Neural progenitor cell (in vitro differentiated cells): ENCODE results near the gene PIGP. TPM values are rescaled to one million over a fixed set of nuclear protein-coding genes. Genes with fewer than 3 reads are reported as not detected.
A peak's percentile ranks its signal among the peaks of the same experiment; 100 is the strongest.
"Not testable (repeated sequence)": the region's sequence is repeated elsewhere in the genome, so short reads cannot be mapped to it uniquely, and the experiment has no call there.

Source experiments
- DNase-seq: peaks from one replicate; pipeline ENCODE4 v3.0.0-alpha.2; 2016; ENCODE audit warnings: low spot score
- H2AFZ ChIP-seq: fragments of 200-600 bp; sonication (generic); replicated peaks from 2 replicates; pipeline ENCODE4 v1.6.1; 2016; ENCODE audit warnings: antibody characterized with exemption
- H3F3A ChIP-seq: fragments of 200-600 bp; sonication (generic); 2 replicates; pipeline ENCODE4 v1.6.1; 2016; ENCODE audit warnings: antibody characterized with exemption, low read depth
- H3K27ac ChIP-seq: fragments of 200-600 bp; sonication (generic); 2 replicates; pipeline ENCODE4 v1.5.1; 2016; ENCODE audit warnings: mild to moderate bottlenecking
- H3K27me3 ChIP-seq: fragments of 200-600 bp; sonication (generic); 2 replicates; pipeline ENCODE4 v1.6.1; 2016; ENCODE audit warnings: mild to moderate bottlenecking, moderate library complexity
- H3K36me3 ChIP-seq: fragments of 200-600 bp; sonication (generic); 2 replicates; pipeline ENCODE4 v1.5.1; 2016
- H3K4me1 ChIP-seq: fragments of 200-600 bp; sonication (generic); 2 replicates; pipeline ENCODE4 v1.6.1; 2016; ENCODE audit warnings: mixed run types
- H3K4me2 ChIP-seq: fragments of 200-600 bp; sonication (generic); 2 replicates; pipeline ENCODE4 v1.6.1; 2016
- H3K4me3 ChIP-seq: fragments of 200-600 bp; sonication (generic); 2 replicates; pipeline ENCODE4 v1.5.1; 2016
- H3K79me2 ChIP-seq: fragments of 200-600 bp; sonication (generic); 2 replicates; pipeline ENCODE4 v1.6.1; 2016; ENCODE audit warnings: low read depth
- H3K9ac ChIP-seq: fragments of 200-600 bp; sonication (generic); 2 replicates; pipeline ENCODE4 v1.6.1; 2016
- H3K9me3 ChIP-seq: fragments of 200-600 bp; sonication (generic); 2 replicates; pipeline ENCODE4 v1.5.1; 2016; ENCODE audit warnings: low read depth
- H4K20me1 ChIP-seq: fragments of 200-600 bp; sonication (generic); 2 replicates; pipeline ENCODE4 v1.6.1; 2016; ENCODE audit warnings: low read depth
- H3K27ac Mint-ChIP-seq: 3 replicates; pipeline ENCODE4 v1.8.0; 2021; ENCODE audit warnings: mixed read lengths
- H3K27me3 Mint-ChIP-seq: 2 replicates; pipeline ENCODE4 v1.8.0; 2022; ENCODE audit warnings: low read depth, mild to moderate bottlenecking, inconsistent platforms, moderate library complexity, mixed read lengths; ENCODE audit not compliant: insufficient read depth
- H3K36me3 Mint-ChIP-seq: 3 replicates; pipeline ENCODE4 v1.8.0; 2021; ENCODE audit warnings: mixed read lengths
- H3K4me1 Mint-ChIP-seq: 3 replicates; pipeline ENCODE4 v1.8.0; 2021; ENCODE audit warnings: mixed read lengths
- H3K4me3 Mint-ChIP-seq: 3 replicates; pipeline ENCODE4 v1.8.0; 2021; ENCODE audit warnings: mild to moderate bottlenecking, moderate library complexity, mixed read lengths
- H3K9me3 Mint-ChIP-seq: 3 replicates; pipeline ENCODE4 v1.8.0; 2020; ENCODE audit warnings: mixed read lengths
- EZH2 ChIP-seq: fragments of 200-600 bp; sonication (generic); IDR thresholded peaks from 2 replicates; pipeline ENCODE4 v1.6.1; 2017; ENCODE audit warnings: antibody characterized with exemption, mild to moderate bottlenecking, moderate library complexity
- EZH2phosphoT487 ChIP-seq: fragments of 200-600 bp; sonication (generic); IDR thresholded peaks from 2 replicates; pipeline ENCODE4 v1.6.1; 2017; ENCODE audit warnings: antibody characterized with exemption
- total RNA-seq: library from RNA; depleted of rRNA; stranded (reverse); fragments of >200 nt; gene quantifications from 2 replicates; pipeline ENCODE4 v1.2.3, GENCODE V29; 2015; ENCODE audit warnings: low replicate concordance
- TF ChIP-seq, protein P1 (sequence below): fragments of 200-600 bp; sonication (generic); IDR thresholded peaks from 2 replicates; pipeline ENCODE4 v1.5.1; 2017; ENCODE audit warnings: antibody characterized with exemption, mild to moderate bottlenecking

The PIGP gene
- total RNA-seq, 1 donor from 2014 or later, result 25.8 TPM

DNA sequence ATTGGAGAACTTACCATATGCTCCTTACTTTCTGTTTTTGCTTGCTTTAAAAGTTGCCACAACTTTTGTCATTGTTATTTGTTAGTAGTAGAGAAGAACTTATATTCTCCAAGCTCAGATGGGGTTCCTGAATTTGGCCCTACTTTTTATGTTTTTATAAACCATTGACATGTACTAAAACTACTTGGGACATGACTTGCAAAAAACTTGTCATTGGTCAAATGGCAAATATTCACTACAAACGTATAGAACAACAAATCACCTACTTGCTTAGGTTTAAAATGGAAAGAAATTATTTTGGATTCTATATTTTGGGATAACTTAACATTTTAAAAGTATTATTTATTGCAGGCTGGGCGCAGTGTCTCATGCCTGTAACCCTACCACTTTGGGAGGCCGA lies 32.7 kb downstream of the PIGP start:
- H3K9ac ChIP-seq, result no peak overlapping the region
- DNase-seq, result no peak
- peaks cover 10% of the 10 kb centered on the region for H3K4me1 Mint-ChIP-seq
- H3K27me3 ChIP-seq, result peaks cover 71% of the 10 kb centered on the region
- H3K27me3 Mint-ChIP-seq, result peaks cover 8% of the 10 kb centered on the region
- H3K27ac Mint-ChIP-seq, result no peak overlapping the region
- H3K4me3 ChIP-seq, result no peak overlapping the region
- no peaks in the 10 kb centered on the region for H4K20me1 ChIP-seq
- H3K4me1 ChIP-seq, result peaks cover 14% of the 10 kb centered on the region
- H3F3A ChIP-seq, result peaks cover 11% of the 10 kb centered on the region
- H3K36me3 Mint-ChIP-seq, result no peaks in the 10 kb centered on the region
- no peak overlapping the region for H3K4me2 ChIP-seq
- H3K36me3 ChIP-seq, result no peaks in the 10 kb centered on the region
- no peak overlapping the region for H3K4me3 Mint-ChIP-seq
- H3K9me3 Mint-ChIP-seq, result no peaks in the 10 kb centered on the region
- no peak overlapping the region for H2AFZ ChIP-seq
- no peaks in the 10 kb centered on the region for H3K9me3 ChIP-seq
- H3K79me2 ChIP-seq, result no peaks in the 10 kb centered on the region
- H3K27ac ChIP-seq, result no peak overlapping the region
- TF ChIP-seq EZH2phosphoT487 (no peak), EZH2 (no peak)
- TF ChIP-seq, protein P1, sequence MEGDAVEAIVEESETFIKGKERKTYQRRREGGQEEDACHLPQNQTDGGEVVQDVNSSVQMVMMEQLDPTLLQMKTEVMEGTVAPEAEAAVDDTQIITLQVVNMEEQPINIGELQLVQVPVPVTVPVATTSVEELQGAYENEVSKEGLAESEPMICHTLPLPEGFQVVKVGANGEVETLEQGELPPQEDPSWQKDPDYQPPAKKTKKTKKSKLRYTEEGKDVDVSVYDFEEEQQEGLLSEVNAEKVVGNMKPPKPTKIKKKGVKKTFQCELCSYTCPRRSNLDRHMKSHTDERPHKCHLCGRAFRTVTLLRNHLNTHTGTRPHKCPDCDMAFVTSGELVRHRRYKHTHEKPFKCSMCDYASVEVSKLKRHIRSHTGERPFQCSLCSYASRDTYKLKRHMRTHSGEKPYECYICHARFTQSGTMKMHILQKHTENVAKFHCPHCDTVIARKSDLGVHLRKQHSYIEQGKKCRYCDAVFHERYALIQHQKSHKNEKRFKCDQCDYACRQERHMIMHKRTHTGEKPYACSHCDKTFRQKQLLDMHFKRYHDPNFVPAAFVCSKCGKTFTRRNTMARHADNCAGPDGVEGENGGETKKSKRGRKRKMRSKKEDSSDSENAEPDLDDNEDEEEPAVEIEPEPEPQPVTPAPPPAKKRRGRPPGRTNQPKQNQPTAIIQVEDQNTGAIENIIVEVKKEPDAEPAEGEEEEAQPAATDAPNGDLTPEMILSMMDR, result no peak

DNA sequence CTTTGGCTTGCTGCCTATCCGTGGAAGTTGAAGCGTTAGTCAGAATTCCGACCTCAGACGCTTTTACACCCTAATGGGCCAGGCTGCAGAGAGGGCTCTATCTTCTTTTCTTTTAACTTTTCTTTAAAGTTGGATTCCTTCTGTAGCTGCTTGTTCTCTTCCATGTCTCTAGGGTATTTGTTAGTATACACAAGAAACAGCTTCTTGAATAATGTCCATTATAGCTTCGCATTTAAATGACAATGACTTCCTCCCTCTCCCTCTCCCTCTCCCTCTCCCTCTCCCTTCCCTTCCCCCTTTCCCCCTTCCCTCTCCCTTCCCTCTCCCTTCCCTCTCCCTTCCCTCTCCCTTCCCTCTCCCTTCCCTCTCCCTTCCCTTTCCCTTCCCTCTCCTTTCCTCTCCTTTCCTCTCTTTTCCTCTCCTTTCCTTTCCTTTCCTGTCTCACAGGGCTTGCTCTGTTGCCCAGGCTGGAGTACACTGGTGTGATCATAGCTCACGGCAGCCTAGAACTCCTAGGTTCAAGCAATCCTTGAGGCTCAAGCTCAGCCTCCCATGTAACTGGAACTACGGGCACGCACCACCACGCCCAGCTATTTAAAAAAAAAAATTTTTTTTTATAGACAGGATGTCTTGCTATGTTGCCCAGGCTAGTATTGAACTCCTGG lies 33.3 kb downstream of the PIGP start:
- H3K4me2 ChIP-seq, result peak overlapping the region; percentile 42
- H3K9me3 ChIP-seq, result no peaks in the 10 kb centered on the region
- Mint-ChIP-seq H3K9me3 (no peaks in the 10 kb centered on the region), H3K27ac (no peak overlapping the region), H3K4me3 (no peak overlapping the region), H3K27me3 (peaks cover 6% of the 10 kb centered on the region), H3K36me3 (no peaks in the 10 kb centered on the region), H3K4me1 (peaks cover 8% of the 10 kb centered on the region)
- peak overlapping the region; percentile 31 for H2AFZ ChIP-seq
- TF ChIP-seq EZH2phosphoT487 (no peak), EZH2 (no peak)
- TF ChIP-seq, protein P1, result no peak
- H3K79me2 ChIP-seq, result no peaks in the 10 kb centered on the region
- H3K27me3 ChIP-seq, result peaks cover 64% of the 10 kb centered on the region
- no peaks in the 10 kb centered on the region for H4K20me1 ChIP-seq
- H3K27ac ChIP-seq, result no peak overlapping the region
- H3K9ac ChIP-seq, result no peak overlapping the region
- H3K4me1 ChIP-seq, result peaks cover 14% of the 10 kb centered on the region
- H3K36me3 ChIP-seq, result no peaks in the 10 kb centered on the region
- H3F3A ChIP-seq, result peaks cover 11% of the 10 kb centered on the region
- DNase-seq, result no peak
- no peak overlapping the region for H3K4me3 ChIP-seq

- Histone ChIP-seq H3K79me2 (no peaks in the 10 kb centered on the region), H3K4me2 (no peak overlapping the region), H3K4me1 (peaks cover 6% of the 10 kb centered on the region), H3K36me3 (no peaks in the 10 kb centered on the region), H2AFZ (no peak overlapping the region), H3K9me3 (no peaks in the 10 kb centered on the region), H3K27me3 (peaks cover 46% of the 10 kb centered on the region), H4K20me1 (no peaks in the 10 kb centered on the region), H3K9ac (no peak overlapping the region), H3F3A (peaks cover 7% of the 10 kb centered on the region), H3K4me3 (no peak overlapping the region), H3K27ac (no peak overlapping the region)
- no peak overlapping the region for H3K4me3 Mint-ChIP-seq
- TF ChIP-seq, protein P1, result no peak
- TF ChIP-seq EZH2phosphoT487 (no peak), EZH2 (no peak)
- peaks cover 8% of the 10 kb centered on the region for H3K27me3 Mint-ChIP-seq
- no peak overlapping the region for H3K27ac Mint-ChIP-seq
- no peaks in the 10 kb centered on the region for H3K36me3 Mint-ChIP-seq
- peaks cover 3% of the 10 kb centered on the region for H3K4me1 Mint-ChIP-seq
- DNase-seq, result no peak
- no peaks in the 10 kb centered on the region for H3K9me3 Mint-ChIP-seq
These were observed 36.7 kb downstream of the PIGP start for GRCh38 chr21:37036177-37036576.

GRCh38 chr21:37034394-37034793 lies 38.5 kb downstream of the PIGP start:
- H3K36me3 ChIP-seq, H3K4me3 Mint-ChIP-seq, H3F3A ChIP-seq, H2AFZ ChIP-seq, H3K4me1 Mint-ChIP-seq, DNase-seq, H3K9me3 ChIP-seq, H3K36me3 Mint-ChIP-seq, H3K79me2 ChIP-seq, H3K27me3 Mint-ChIP-seq, H3K4me3 ChIP-seq, H3K9me3 Mint-ChIP-seq, H3K4me2 ChIP-seq, H3K9ac ChIP-seq, H3K27ac Mint-ChIP-seq, H4K20me1 ChIP-seq, H3K27ac ChIP-seq, H3K4me1 ChIP-seq: not testable (repeated sequence)
- peaks cover 30% of the 10 kb centered on the region for H3K27me3 ChIP-seq
